ENCODE measurements around the gene MRPS6. TPM values are rescaled to one million over a fixed set of nuclear protein-coding genes. Genes with fewer than 3 reads are reported as not detected.

Gene MRPS6
- total RNA-seq, 1 experiment from 2014 or later, result 55.1 TPM

GRCh38 chr21:34147792-34148418, 74.5 kb downstream of the MRPS6 start:
- H2AFZ ChIP-seq (ENCODE audit: low read depth, low read length, poor library complexity, severe bottlenecking), result no peak overlapping the region
- H3K27ac ChIP-seq (ENCODE audit: low read depth, low read length), result no peak overlapping the region
- H3K4me2 ChIP-seq (ENCODE audit: low read length), result no peak overlapping the region
- H3K9ac ChIP-seq (ENCODE audit: low read length), result no peak overlapping the region
- H3K79me2 ChIP-seq (ENCODE audit: insufficient read depth, low read length), result no peaks in the 10 kb centered on the region
- H4K20me1 ChIP-seq (ENCODE audit: insufficient read depth), result no peaks in the 10 kb centered on the region
- no peak for TF ChIP-seq FOSL1 (IDR thresholded peaks at IDR 0.05; ENCODE audit: low read depth)
- TF ChIP-seq SRF (IDR thresholded peaks at IDR 0.05; ENCODE audit: low read depth), result no peak
- TF ChIP-seq YY1 (IDR thresholded peaks at IDR 0.05; ENCODE audit: extremely low read depth, insufficient replicate concordance, low read depth, low read length), result no peak
- no TSS peak for BruUV-seq (replicated peaks)
- ChIA-PET POLR2A (no interaction called here), RAD21 (ENCODE audit: low non-redundant PET in 1 of 2, low total read pairs in 2 of 2, uncharacterized antibody in 2 of 2, unreplicated experiment in 2 of 2) (no interaction called here), CTCF (no interaction called here)
- no peaks in the 10 kb centered on the region for H3K4me1 ChIP-seq (ENCODE audit: control insufficient read depth in 1 of 2, insufficient read depth in 2 of 2, low read length in 2 of 2)
- DNase-seq (ENCODE audit: low read depth, low spot score) (no peak), ATAC-seq (no peak)
- no peaks in the 10 kb centered on the region; a peak in 1 of 4 replicates for H3K9me3 ChIP-seq (ENCODE audit: control insufficient read depth in 1 of 2, insufficient read depth in 1 of 2, low read depth in 1 of 2, low read length in 2 of 2)
- no peak overlapping the region for H3K4me3 ChIP-seq (replicated peaks in 1 of 2; ENCODE audit: low read depth in 1 of 2, low read length in 2 of 2)
- no peaks in the 10 kb centered on the region for H3K9me2 ChIP-seq (ENCODE audit: insufficient read depth)
- intact Hi-C loops (cut with micrococcal nuclease), result no loop called here
- H3K36me3 ChIP-seq (ENCODE audit: control insufficient read depth in 1 of 2, insufficient read depth in 2 of 2, low read length in 2 of 2), result 0 out of 4 replicates have a peak, but pooled peaks cover 0 to 3% of the 10 kb centered on the region in 2 experiments
- no peaks in the 10 kb centered on the region for H3K27me3 ChIP-seq (ENCODE audit: insufficient read depth, low read length)

DNA sequence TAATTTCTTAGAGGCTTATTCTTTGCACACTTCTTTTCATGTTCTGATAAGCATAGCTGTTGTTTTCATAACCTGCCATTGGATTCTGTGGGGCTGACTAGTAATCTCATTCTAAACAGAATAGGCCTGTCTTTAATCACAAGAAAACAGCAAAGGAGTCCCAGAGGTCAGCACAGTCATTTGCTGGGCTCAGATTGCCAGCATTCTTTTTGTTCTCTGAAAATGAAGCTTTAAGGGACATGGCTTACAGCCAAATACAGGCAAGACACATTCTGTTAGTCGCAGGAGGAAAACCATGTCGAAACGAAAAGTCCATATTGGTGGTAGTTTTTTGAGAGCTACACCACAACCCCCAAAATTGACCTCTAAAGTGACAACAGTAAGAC, 75.0 kb downstream of the MRPS6 start:
- DNase-seq (ENCODE audit: low read depth, low spot score) (no peak), ATAC-seq (no peak)
- Histone ChIP-seq H3K9ac (ENCODE audit: low read length) (no peak overlapping the region), H3K4me1 (ENCODE audit: control insufficient read depth in 1 of 2, insufficient read depth in 2 of 2, low read length in 2 of 2) (no peaks in the 10 kb centered on the region), H3K4me2 (ENCODE audit: low read length) (no peak overlapping the region), H3K4me3 (replicated peaks in 1 of 2; ENCODE audit: low read depth in 1 of 2, low read length in 2 of 2) (no peak overlapping the region), H3K36me3 (ENCODE audit: control insufficient read depth in 1 of 2, insufficient read depth in 2 of 2, low read length in 2 of 2) (0 out of 4 replicates have a peak, but pooled peaks cover 0 to 3% of the 10 kb centered on the region in 2 experiments), H3K9me3 (ENCODE audit: control insufficient read depth in 1 of 2, insufficient read depth in 1 of 2, low read depth in 1 of 2, low read length in 2 of 2) (no peaks in the 10 kb centered on the region; a peak in 1 of 4 replicates), H2AFZ (ENCODE audit: low read depth, low read length, poor library complexity, severe bottlenecking) (no peak overlapping the region), H4K20me1 (ENCODE audit: insufficient read depth) (no peaks in the 10 kb centered on the region), H3K27me3 (ENCODE audit: insufficient read depth, low read length) (no peaks in the 10 kb centered on the region), H3K27ac (ENCODE audit: low read depth, low read length) (no peak overlapping the region), H3K79me2 (ENCODE audit: insufficient read depth, low read length) (no peaks in the 10 kb centered on the region), H3K9me2 (ENCODE audit: insufficient read depth) (no peaks in the 10 kb centered on the region)
- ChIA-PET RAD21 (ENCODE audit: low non-redundant PET in 1 of 2, low total read pairs in 2 of 2, uncharacterized antibody in 2 of 2, unreplicated experiment in 2 of 2) (no interaction called here), POLR2A (no interaction called here), CTCF (no interaction called here)
- intact Hi-C loops (cut with micrococcal nuclease), result no loop called here
- TF ChIP-seq ZFX (IDR thresholded peaks at IDR 0.05) (no peak), ELF1 (IDR thresholded peaks at IDR 0.05; ENCODE audit: borderline replicate concordance, low read depth) (no peak), ZNF274 (IDR thresholded peaks at IDR 0.05; ENCODE audit: low read depth, low read length) (no peak), POLR2AphosphoS5 (IDR thresholded peaks at IDR 0.05; ENCODE audit: low read depth, low read length) (no peak), TCF7L2 (IDR thresholded peaks at IDR 0.05; ENCODE audit: borderline replicate concordance, extremely low read depth, insufficient read depth, insufficient read length) (no peak), POLR2A (IDR thresholded peaks at IDR 0.05; ENCODE audit: borderline replicate concordance, extremely low read depth, insufficient read depth, insufficient read length) (no peak), CBX3 (IDR thresholded peaks at IDR 0.05; ENCODE audit: low read depth) (no peak), EZH2 (IDR thresholded peaks at IDR 0.05) (no peak), SRF (IDR thresholded peaks at IDR 0.05; ENCODE audit: low read depth) (no peak), YY1 (IDR thresholded peaks at IDR 0.05; ENCODE audit: extremely low read depth, insufficient replicate concordance, low read depth, low read length) (no peak), CEBPB (IDR thresholded peaks at IDR 0.05; ENCODE audit: low read depth) (no peak)
- TF ChIP-seq, protein P1, sequence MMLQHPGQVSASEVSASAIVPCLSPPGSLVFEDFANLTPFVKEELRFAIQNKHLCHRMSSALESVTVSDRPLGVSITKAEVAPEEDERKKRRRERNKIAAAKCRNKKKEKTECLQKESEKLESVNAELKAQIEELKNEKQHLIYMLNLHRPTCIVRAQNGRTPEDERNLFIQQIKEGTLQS (IDR thresholded peaks at IDR 0.05), result no peak
- no TSS peak for BruUV-seq (replicated peaks)
